Mammary epithelial cell (primary cell): ENCODE data around the gene HASPIN.

Experiments
- EZH2 ChIP-seq: IDR thresholded peaks from 2 replicates; pipeline ENCODE4 v1.6.1; 2012; ENCODE audit warnings: low read length, inconsistent platforms, borderline replicate concordance
- TF ChIP-seq, protein P1 (sequence below), 2 donors: IDR thresholded peaks in 1 of 2; conservative IDR thresholded peaks in 1 of 2; 2 replicates each; pipeline ENCODE4 v1.5.1; 2011 to 2012; ENCODE audit warnings: inconsistent platforms in 2 of 2, low read length in 2 of 2, mild to moderate bottlenecking in 2 of 2, control low read depth in 1 of 2, low read depth in 1 of 2; ENCODE audit not compliant: insufficient read depth in 1 of 2; ENCODE audit errors: extremely low read depth in 1 of 2

- TF ChIP-seq, protein P1, sequence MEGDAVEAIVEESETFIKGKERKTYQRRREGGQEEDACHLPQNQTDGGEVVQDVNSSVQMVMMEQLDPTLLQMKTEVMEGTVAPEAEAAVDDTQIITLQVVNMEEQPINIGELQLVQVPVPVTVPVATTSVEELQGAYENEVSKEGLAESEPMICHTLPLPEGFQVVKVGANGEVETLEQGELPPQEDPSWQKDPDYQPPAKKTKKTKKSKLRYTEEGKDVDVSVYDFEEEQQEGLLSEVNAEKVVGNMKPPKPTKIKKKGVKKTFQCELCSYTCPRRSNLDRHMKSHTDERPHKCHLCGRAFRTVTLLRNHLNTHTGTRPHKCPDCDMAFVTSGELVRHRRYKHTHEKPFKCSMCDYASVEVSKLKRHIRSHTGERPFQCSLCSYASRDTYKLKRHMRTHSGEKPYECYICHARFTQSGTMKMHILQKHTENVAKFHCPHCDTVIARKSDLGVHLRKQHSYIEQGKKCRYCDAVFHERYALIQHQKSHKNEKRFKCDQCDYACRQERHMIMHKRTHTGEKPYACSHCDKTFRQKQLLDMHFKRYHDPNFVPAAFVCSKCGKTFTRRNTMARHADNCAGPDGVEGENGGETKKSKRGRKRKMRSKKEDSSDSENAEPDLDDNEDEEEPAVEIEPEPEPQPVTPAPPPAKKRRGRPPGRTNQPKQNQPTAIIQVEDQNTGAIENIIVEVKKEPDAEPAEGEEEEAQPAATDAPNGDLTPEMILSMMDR (conservative IDR thresholded peaks at IDR 0.05 in 1 of 2, IDR thresholded peaks at IDR 0.05 in 1 of 2; ENCODE audit: extremely low read depth in 1 of 2, insufficient read depth in 1 of 2, low read depth in 1 of 2, low read length in 2 of 2): no peak
- TF ChIP-seq EZH2: no peak
These were observed 37.6 kb downstream of the HASPIN start for GRCh38 chr17:3761036-3761917.
